K562 (cell line): Measurements from ENCODE around the gene UBASH3A. TPM values are rescaled to one million over a fixed set of nuclear protein-coding genes. Genes with fewer than 3 reads are reported as not detected.

Experiments used
- ATAC-seq: fragments of 200-7000 bp; cut with Tn5 transposase; 3 replicates; pipeline ENCODE4 v1.9.1; 2020; ENCODE audit warnings: moderate library complexity
- BruUV-seq: library from RNA; stranded (reverse); fragments of 400-500 nt; replicated peaks from 2 replicates; lab custom pipeline; 2021; lab: Mats Ljungman, UMichigan
- CTCF ChIA-PET: fragments of 300-600 bp; formaldehyde crosslinking; extraction: SDS; loops from one replicate; lab custom pipeline; 2021; ENCODE audit warnings: low intra/inter-chr PET ratio; lab: Yijun Ruan, JAX
- POLR2A ChIA-PET: fragments of 300-600, 350-650 bp; sonication (Branson Sonifier 250); formaldehyde crosslinking; extraction: SDS; loops from one replicate; lab custom pipeline; 2021; ENCODE audit warnings: antibody characterized with exemption, inconsistent platforms; lab: Yijun Ruan, JAX
- DNase-seq, 4 experiments: peaks; one replicate each; pipeline versions ENCODE4 v3.0.0 to v3.0.0-alpha.2; 2011 to 2018; ENCODE audit warnings: low spot score in 3 of 4, mixed read lengths in 3 of 4; ENCODE audit errors: extremely low read depth in 1 of 4
- FAIRE-seq: peaks from 2 replicates; lab custom pipeline; 2011; peaks lifted over from hg19 to GRCh38; lab: Jason Lieb, UNC
- H2AFZ ChIP-seq: 2 replicates; pipeline ENCODE4 v1.6.0; 2011; ENCODE audit warnings: low read depth, low read length, control low read depth, inconsistent platforms
- H3K27ac ChIP-seq: fragments of 200-600 bp; 3 replicates; pipeline ENCODE4 v1.8.0; 2011; ENCODE audit warnings: low read depth, mild to moderate bottlenecking, control low read depth, inconsistent platforms, low read length, moderate library complexity, mixed read lengths; ENCODE audit errors: extremely low read depth
- H3K27me3 ChIP-seq, 2 experiments: fragments of 300-600 bp in 1 of 2; 2 replicates in 1 of 2; 3 replicates in 1 of 2; pipeline versions ENCODE4 v1.6.0 to v1.8.0; 2011; ENCODE audit warnings: inconsistent platforms in 2 of 2, low read length in 2 of 2, mild to moderate bottlenecking in 1 of 2, mixed read lengths in 1 of 2, moderate library complexity in 1 of 2; ENCODE audit not compliant: control insufficient read depth in 2 of 2, insufficient read depth in 2 of 2
- H3K36me3 ChIP-seq: fragments of 300-600 bp; 3 replicates; pipeline ENCODE4 v1.8.0; 2011; ENCODE audit warnings: mild to moderate bottlenecking, low read length, inconsistent platforms; ENCODE audit not compliant: control insufficient read depth, insufficient read depth
- H3K4me1 ChIP-seq, 2 experiments: fragments of 200-600 bp in 1 of 2; replicated peaks in 1 of 2; 2 replicates in 1 of 2; 3 replicates in 1 of 2; pipeline versions ENCODE4 v1.5.1 to v1.8.0; 2011; ENCODE audit warnings: inconsistent platforms in 2 of 2, low read length in 2 of 2, mild to moderate bottlenecking in 1 of 2, mixed read lengths in 1 of 2, moderate library complexity in 1 of 2; ENCODE audit not compliant: control insufficient read depth in 2 of 2, insufficient read depth in 2 of 2
- H3K4me2 ChIP-seq: 2 replicates; pipeline ENCODE4 v1.6.1; 2011; ENCODE audit warnings: low read length, control low read depth, inconsistent platforms, mixed read lengths; ENCODE audit not compliant: insufficient read depth
- H3K4me3 ChIP-seq: fragments of 200-600 bp; sonication (generic), shearing (Covaris generic); 2 replicates; pipeline ENCODE4 v1.5.1; 2016; ENCODE audit warnings: control low read depth, inconsistent platforms
- H3K79me2 ChIP-seq: fragments of 200-600 bp; 3 replicates; pipeline ENCODE4 v1.8.0; 2011; ENCODE audit warnings: low read length, inconsistent platforms; ENCODE audit not compliant: control insufficient read depth, insufficient read depth
- H3K9ac ChIP-seq, 2 experiments: 2 replicates each; pipeline versions ENCODE4 v1.6.0 to v1.6.1; 2011; ENCODE audit warnings: low read depth in 2 of 2, low read length in 2 of 2, control low read depth in 1 of 2, inconsistent platforms in 1 of 2, mild to moderate bottlenecking in 1 of 2, mixed read lengths in 1 of 2; ENCODE audit not compliant: insufficient read depth in 1 of 2
- H3K9me1 ChIP-seq: one replicate; pipeline ENCODE4 v1.6.0; 2011; ENCODE audit warnings: inconsistent platforms, mild to moderate bottlenecking, low read length, moderate library complexity; ENCODE audit not compliant: control insufficient read depth, insufficient read depth
- H3K9me3 ChIP-seq: replicated peaks from 2 replicates; pipeline ENCODE4 v1.5.1; 2011; ENCODE audit warnings: low read depth, low read length, inconsistent platforms; ENCODE audit not compliant: control insufficient read depth, insufficient read depth
- H4K20me1 ChIP-seq: replicated peaks from 2 replicates; pipeline ENCODE4 v1.6.1; 2011; ENCODE audit warnings: low read length, inconsistent platforms, mixed read lengths; ENCODE audit not compliant: control insufficient read depth, insufficient read depth
- DIDO1 ChIP-seq: fragments of 450-650 bp; IDR thresholded peaks from 2 replicates; pipeline ENCODE4 v1.6.1; 2016; ENCODE audit warnings: low read depth, missing biosample characterization, missing genetic modification characterization
- JUNB ChIP-seq: fragments of 450-650 bp; formaldehyde crosslinking; conservative IDR thresholded peaks from 2 replicates; pipeline ENCODE4 v1.4.0; 2020; ENCODE audit warnings: mild to moderate bottlenecking
- KDM1A ChIP-seq, 2 experiments: fragments of 450-650 bp; IDR thresholded peaks; 2 replicates each; pipeline ENCODE4 v1.6.1; 2016; ENCODE audit warnings: mild to moderate bottlenecking in 2 of 2
- NR2C1 ChIP-seq, 2 experiments: fragments of 450-650 bp; IDR thresholded peaks; 2 replicates each; pipeline ENCODE4 v1.6.1; 2017; ENCODE audit warnings: mild to moderate bottlenecking in 2 of 2, antibody characterized with exemption in 1 of 2, inconsistent platforms in 1 of 2, missing compliant biosample characterization in 1 of 2, missing genetic modification characterization in 1 of 2
- TAF7 ChIP-seq: fragments of 450-650 bp; IDR thresholded peaks from 2 replicates; pipeline ENCODE4 v1.6.1; 2016; ENCODE audit warnings: missing genetic modification characterization, missing compliant biosample characterization
- ZNF121 ChIP-seq: sonication (generic); formaldehyde crosslinking; conservative IDR thresholded peaks from 2 replicates; pipeline ENCODE4 v1.8.0; 2022; ENCODE audit warnings: missing genetic modification reagents
- ZNF133 ChIP-seq: fragments of 250-450 bp; sonication (Bioruptor Pico); IDR thresholded peaks from 2 replicates; pipeline ENCODE4 v1.4.0; 2020; ENCODE audit warnings: mild to moderate bottlenecking
- ZNF174 ChIP-seq: fragments of 250-450 bp; sonication (Bioruptor Pico); IDR thresholded peaks from 2 replicates; pipeline ENCODE4 v1.4.0; 2020; ENCODE audit warnings: mild to moderate bottlenecking
- WGBS: fragments of 100-300 bp; shearing (Covaris generic); methylation state at CpG from one replicate; pipeline ENCODE4 v1.1.6; 2016; ENCODE audit warnings: low coverage, mixed read lengths; ENCODE audit not compliant: insufficient coverage; ENCODE audit errors: missing lambda C conversion rate; 5-methylcytosine and 5-hydroxymethylcytosine counted together
- in situ Hi-C: fragments of 300-500 bp; cut with MboI; formaldehyde crosslinking; loops from 4 replicates; pipeline ENCODE4 v1.15.0; 2018; ENCODE audit warnings: inconsistent platforms, mixed read lengths
- intact Hi-C: fragments of 100-400 bp; cut with micrococcal nuclease; formaldehyde crosslinking; loops from 2 replicates; pipeline ENCODE4 v1.14.2; 2022
- polyA plus RNA-seq, 8 experiments: library from polyadenylated mRNA; depleted of rRNA in 4 of 8; stranded (reverse) in 5 of 8; unstranded in 3 of 8; fragments of >200 nt; fragmentation: Nextera tagmentation in 2 of 8; fragmentation: Illumina TruSeq in 1 of 8; extraction: Ambion mirVana in 2 of 8; extraction: Trizol in 1 of 8; gene quantifications; 2 replicates each; pipeline versions ENCODE4 v1.2.1 to v1.2.3, GENCODE V29; 2011 to 2014; ENCODE audit warnings: inconsistent platforms in 1 of 8, missing spikeins in 1 of 8
- total RNA-seq, 7 experiments: library from RNA; depleted of rRNA in 6 of 7; stranded (reverse); fragments of >200 nt in 6 of 7; fragmentation: Illumina TruSeq in 2 of 7; extraction: Trizol in 2 of 7; gene quantifications; 2 replicates each; pipeline versions ENCODE4 v1.2.1 to v1.2.3, GENCODE V29; 2011 to 2021; ENCODE audit warnings: low replicate concordance in 1 of 7

UBASH3A gene
- total and polyA plus RNA-seq, 9 of the 15 experiments (the other 6 are each of a cell fraction or from before 2014, with no cell fraction given): 0.23 to 1.8 (median 1.1) TPM

GRCh38 chr21:42362700-42363099 is 41.0 kb upstream of the UBASH3A start:
- ChIA-PET CTCF (no interaction called here), POLR2A (no interaction called here)
- Histone ChIP-seq H3K4me3 (no peak overlapping the region), H4K20me1 (0 out of 2 replicates have a peak, but pooled peaks cover 5% of the 10 kb centered on the region), H2AFZ (no peak overlapping the region), H3K4me2 (no peak overlapping the region), H3K27me3 (peaks cover 33 to 75% of the 10 kb centered on the region in 2 experiments), H3K9me1 (no peaks in the 10 kb centered on the region), H3K9me3 (no peaks in the 10 kb centered on the region), H3K27ac (no peak overlapping the region), H3K4me1 (peaks cover 0 to 5% of the 10 kb centered on the region in 2 experiments; a peak in 3 of 5 replicates), H3K79me2 (no peaks in the 10 kb centered on the region), H3K9ac (no peak overlapping the region), H3K36me3 (no peaks in the 10 kb centered on the region)
- no TSS peak for BruUV-seq
- intact Hi-C loops (loop anchor here (10.0 kb wide), 1 partner anchor 172 kb away; no protein-coding TSS in a partner anchor), in situ Hi-C loops (no loop called here)
- no peak for DNase-seq
- under 1% methylated on average over 8 of the region's 9 CpGs for WGBS
- FAIRE-seq: no peak
- TF ChIP-seq JUNB (CRISPR knock-in tag) (no peak), KDM1A (IDR thresholded peaks at IDR 0.05) (peak; percentile 33 to 43; a peak in 2 of 4 replicates)
- ATAC-seq: no peak

- Histone ChIP-seq H3K9me3 (no peaks in the 10 kb centered on the region), H3K79me2 (no peaks in the 10 kb centered on the region), H3K4me3 (no peak overlapping the region), H3K9me1 (no peaks in the 10 kb centered on the region), H3K27ac (no peak overlapping the region), H3K4me2 (no peak overlapping the region), H4K20me1 (0 out of 2 replicates have a peak, but pooled peaks cover 5% of the 10 kb centered on the region), H3K9ac (no peak overlapping the region), H3K36me3 (no peaks in the 10 kb centered on the region), H3K4me1 (peaks cover 0 to 7% of the 10 kb centered on the region in 2 experiments; a peak in 3 of 5 replicates), H3K27me3 (peaks cover 30 to 70% of the 10 kb centered on the region in 2 experiments), H2AFZ (no peak overlapping the region)
- WGBS: 4% methylated on average over 8 of the region's 8 CpGs
- POLR2A ChIA-PET: no interaction called here
- FAIRE-seq: no peak
- in situ Hi-C loops: no loop called here
- intact Hi-C loops: loop anchor here (10.0 kb wide), 1 partner anchor 171 kb away; no protein-coding TSS in a partner anchor
- no TSS peak for BruUV-seq
- no peak for DNase-seq
- ATAC-seq: no peak
- CTCF ChIA-PET: no interaction called here
- TF ChIP-seq DIDO1 (tag): no peak
- no peak for TF ChIP-seq NR2C1 (IDR thresholded peaks at IDR 0.05)
- no peak for TF ChIP-seq NR2C1 (tag; IDR thresholded peaks at IDR 0.05)
- TF ChIP-seq ZNF174 (CRISPR knock-in tag): no peak
- TF ChIP-seq ZNF133 (CRISPR knock-in tag): no peak
- no peak for TF ChIP-seq ZNF121 (CRISPR knock-in tag)
- no peak for TF ChIP-seq TAF7 (tag)
Observed at GRCh38 chr21:42363312-42363711, 40.4 kb upstream of the UBASH3A start.
